Gastroesophageal sphincter (tissue), 4 donors: Measurements from ENCODE around the gene IZUMO1R. TPM values are rescaled to one million over a fixed set of nuclear protein-coding genes. Genes with fewer than 3 reads are reported as not detected.
"Not testable (repeated sequence)": the region's sequence is repeated elsewhere in the genome, so short reads cannot be mapped to it uniquely, and the experiment has no call there.

Experiments
- ATAC-seq: fragments of 150-250 bp; one replicate; pipeline ENCODE4 v1.9.1; 2016; ENCODE audit warnings: mild to moderate bottlenecking, moderate library complexity
- H3K27ac ChIP-seq, 4 donors: fragments of 200-600 bp; sonication (generic) in 3 of 4; 1 replicate in 3 of 4; 2 replicates in 1 of 4; pipeline ENCODE4 v1.5.1; 2016 to 2019
- H3K27me3 ChIP-seq: fragments of 200-600 bp; sonication (generic); one replicate; pipeline ENCODE4 v1.5.1; 2019
- H3K36me3 ChIP-seq, 2 donors: fragments of 200-600 bp; sonication (generic); one replicate each; pipeline ENCODE4 v1.5.1; 2019; ENCODE audit warnings: control low read depth in 1 of 2
- H3K4me1 ChIP-seq, 3 donors: fragments of 200-600 bp; sonication (generic); 1 replicate in 2 of 3; 2 replicates in 1 of 3; pipeline ENCODE4 v1.5.1; 2016 to 2019; ENCODE audit warnings: control low read depth in 2 of 3
- H3K4me3 ChIP-seq, 2 donors: fragments of 200-600 bp; sonication (generic); one replicate each; pipeline ENCODE4 v1.5.1; 2019; ENCODE audit warnings: mild to moderate bottlenecking in 1 of 2, moderate library complexity in 1 of 2
- H3K9me3 ChIP-seq, 3 donors: fragments of 200-600 bp; sonication (generic); one replicate each; pipeline ENCODE4 v1.5.1; 2017 to 2019; ENCODE audit warnings: control low read depth in 2 of 3
- EP300 ChIP-seq: sonication (generic); formaldehyde crosslinking; IDR thresholded peaks from one replicate; pipeline ENCODE4 v1.6.1; 2017; ENCODE audit warnings: antibody characterized with exemption, mild to moderate bottlenecking
- POLR2A ChIP-seq, 2 donors: fragments of 450-650 bp; IDR thresholded peaks; one replicate each; pipeline ENCODE4 v1.6.1; 2017; ENCODE audit warnings: antibody characterized with exemption in 2 of 2, mild to moderate bottlenecking in 2 of 2, moderate library complexity in 1 of 2
- POLR2AphosphoS5 ChIP-seq: sonication (generic); formaldehyde crosslinking; IDR thresholded peaks from one replicate; pipeline ENCODE4 v1.6.1; 2017; ENCODE audit warnings: antibody characterized with exemption
- WGBS, 2 donors: methylation state at CpG; one replicate each; pipeline ENCODE4 v1.1.5; 2018; ENCODE audit warnings: low coverage in 1 of 2; 5-methylcytosine and 5-hydroxymethylcytosine counted together
- total RNA-seq, 4 donors: library from RNA; depleted of rRNA; stranded (reverse); fragments of >200 nt; gene quantifications; one replicate each; pipeline ENCODE4 v1.1.0, GENCODE V29; 2016
- TF ChIP-seq, protein P1 (sequence below), 4 experiments: fragments of 200-600 bp in 2 of 4; fragments of 450-650 bp in 2 of 4; sonication (generic) in 1 of 4; IDR thresholded peaks; one replicate each; pipeline ENCODE4 v1.5.1; 2017 to 2019; ENCODE audit warnings: antibody characterized with exemption in 4 of 4, mild to moderate bottlenecking in 2 of 4, moderate library complexity in 2 of 4

The IZUMO1R gene
- total RNA-seq, 4 donors from 2014 or later, result not detected

DNA sequence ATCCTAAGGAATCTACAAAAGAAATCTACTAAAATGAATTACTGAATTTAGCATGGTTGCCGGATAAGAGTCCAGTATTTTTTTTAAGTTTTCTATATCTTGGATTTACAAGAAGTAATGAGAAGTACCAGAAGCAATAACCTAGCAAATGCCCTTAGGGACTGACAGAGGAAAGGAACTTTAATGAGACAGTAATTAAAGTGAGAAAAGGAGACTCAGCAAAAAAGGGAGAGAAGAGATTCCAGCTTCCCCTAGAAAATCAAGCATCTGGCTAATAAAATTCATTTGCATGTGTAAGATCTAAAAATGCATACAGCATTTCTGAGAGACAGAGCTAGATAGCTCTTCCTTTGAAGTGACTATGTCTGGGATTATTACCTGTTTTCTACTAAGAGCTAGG, 39.1 kb downstream of the IZUMO1R start:
- no peaks in the 10 kb centered on the region for H3K27me3 ChIP-seq
- no peak overlapping the region for H3K27ac ChIP-seq
- ATAC-seq, result no peak
- TF ChIP-seq POLR2A (IDR thresholded peaks at IDR 0.05) (no peak), POLR2AphosphoS5 (no peak), EP300 (no peak)
- TF ChIP-seq, protein P1, sequence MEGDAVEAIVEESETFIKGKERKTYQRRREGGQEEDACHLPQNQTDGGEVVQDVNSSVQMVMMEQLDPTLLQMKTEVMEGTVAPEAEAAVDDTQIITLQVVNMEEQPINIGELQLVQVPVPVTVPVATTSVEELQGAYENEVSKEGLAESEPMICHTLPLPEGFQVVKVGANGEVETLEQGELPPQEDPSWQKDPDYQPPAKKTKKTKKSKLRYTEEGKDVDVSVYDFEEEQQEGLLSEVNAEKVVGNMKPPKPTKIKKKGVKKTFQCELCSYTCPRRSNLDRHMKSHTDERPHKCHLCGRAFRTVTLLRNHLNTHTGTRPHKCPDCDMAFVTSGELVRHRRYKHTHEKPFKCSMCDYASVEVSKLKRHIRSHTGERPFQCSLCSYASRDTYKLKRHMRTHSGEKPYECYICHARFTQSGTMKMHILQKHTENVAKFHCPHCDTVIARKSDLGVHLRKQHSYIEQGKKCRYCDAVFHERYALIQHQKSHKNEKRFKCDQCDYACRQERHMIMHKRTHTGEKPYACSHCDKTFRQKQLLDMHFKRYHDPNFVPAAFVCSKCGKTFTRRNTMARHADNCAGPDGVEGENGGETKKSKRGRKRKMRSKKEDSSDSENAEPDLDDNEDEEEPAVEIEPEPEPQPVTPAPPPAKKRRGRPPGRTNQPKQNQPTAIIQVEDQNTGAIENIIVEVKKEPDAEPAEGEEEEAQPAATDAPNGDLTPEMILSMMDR (IDR thresholded peaks at IDR 0.05), result no peak
- 90 to 94% methylated on average over 1 of the region's 1 CpG for WGBS, 2 donors
- H3K36me3 ChIP-seq, result no peaks in the 10 kb centered on the region
- H3K4me3 ChIP-seq, result no peak overlapping the region
- H3K4me1 ChIP-seq, result no peaks in the 10 kb centered on the region
- no peaks in the 10 kb centered on the region for H3K9me3 ChIP-seq

GRCh38 chr11:94346311-94346710, 41.9 kb downstream of the IZUMO1R start:
- not testable (repeated sequence) for H3K27me3 ChIP-seq, H3K36me3 ChIP-seq, ATAC-seq, H3K4me3 ChIP-seq, H3K27ac ChIP-seq, H3K9me3 ChIP-seq, H3K4me1 ChIP-seq
- 57 to 97% methylated on average over 3 to 6 of the region's 8 CpGs for WGBS, 2 donors

DNA sequence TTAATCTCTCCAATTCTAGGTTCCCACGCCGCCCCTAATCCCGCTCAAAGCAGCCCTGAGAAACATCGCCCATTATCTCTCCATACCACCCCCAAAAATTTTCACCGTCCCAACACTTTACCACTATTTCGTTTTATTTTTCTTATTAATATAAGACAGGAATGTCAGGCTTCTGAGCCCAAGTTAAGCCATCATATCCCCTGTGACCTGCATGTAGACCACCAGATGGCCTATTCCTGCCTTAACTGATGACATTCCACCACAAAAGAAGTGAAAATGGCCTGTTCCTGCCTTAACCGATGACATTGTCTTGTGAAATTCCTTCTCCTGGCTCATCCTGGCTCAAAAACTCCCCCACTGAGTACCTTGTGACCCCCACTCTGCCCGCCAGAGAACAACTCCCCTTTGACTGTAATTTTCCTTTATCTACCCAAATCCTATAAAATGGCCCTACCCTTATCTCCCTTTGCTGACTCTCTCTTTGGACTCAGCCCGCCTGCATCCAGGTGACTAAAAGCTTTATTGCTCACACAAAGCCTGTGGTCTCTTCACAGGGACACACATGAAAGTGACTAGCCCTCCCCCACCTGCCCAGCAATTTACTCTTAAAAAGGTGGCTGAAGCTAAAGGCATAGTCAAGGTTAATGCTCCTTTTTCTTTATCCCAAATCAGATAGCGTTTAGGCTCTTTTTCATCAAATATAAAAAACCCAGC, 46.6 kb downstream of the IZUMO1R start:
- not testable (repeated sequence) for ATAC-seq, H3K9me3 ChIP-seq, H3K27ac ChIP-seq, H3K4me1 ChIP-seq, H3K27me3 ChIP-seq, H3K36me3 ChIP-seq, H3K4me3 ChIP-seq
- 50 to 85% methylated on average over 1 to 10 of the region's 10 CpGs for WGBS, 2 donors

Other genes starting within 250 kb of the IZUMO1R start
- gene PANX1, start 175.7 kb upstream of the IZUMO1R start, total RNA-seq, result 10 to 100 TPM; 29.9 to 43.2 (median 35.9) TPM
- gene GPR83, start 96.8 kb downstream of the IZUMO1R start, total RNA-seq, result under 1 TPM in 3 of 4 donors, not detected in 1; 0.27 to 0.62 (median 0.35) TPM
- 10 to 100 TPM; 13.8 to 15.9 (median 14.5) TPM for gene MRE11, start 189.3 kb downstream of the IZUMO1R start, total RNA-seq
- 10 to 100 TPM; 12.5 to 22.8 (median 16.9) TPM for gene ANKRD49, start 189.4 kb downstream of the IZUMO1R start, total RNA-seq
- gene C11orf97, start 207.9 kb downstream of the IZUMO1R start, total RNA-seq, result not detected
- 1 to 10 TPM; 5.2 to 7.8 (median 7.6) TPM for gene FUT4, start 239.3 kb downstream of the IZUMO1R start, total RNA-seq